ENCODE data around the gene WDR7. TPM values are rescaled to one million over a fixed set of nuclear protein-coding genes. Genes with fewer than 3 reads are reported as not detected.

Gene WDR7
- total RNA-seq, 1 experiment from 2014 or later = 11.5 TPM

DNA sequence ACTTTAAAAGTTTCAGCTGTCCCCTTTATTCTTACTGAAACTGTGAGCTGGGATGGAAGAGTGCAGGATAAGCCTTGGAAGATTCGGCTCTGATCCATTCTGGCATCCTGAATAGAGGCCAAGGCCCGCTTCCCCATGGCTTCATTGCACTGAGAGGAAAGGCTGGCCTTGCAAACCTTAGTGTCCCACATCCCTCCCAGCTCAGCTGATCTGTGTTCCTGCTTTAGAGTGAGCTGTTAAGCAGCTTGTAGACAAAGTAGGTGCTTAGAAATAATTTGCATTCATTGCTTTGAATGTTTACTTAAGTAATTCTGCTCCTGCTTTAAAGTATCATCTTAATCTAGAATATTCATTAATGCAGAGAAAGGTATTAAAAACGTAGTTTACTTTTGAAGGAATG, 326.1 kb downstream of the WDR7 start:
- Histone ChIP-seq H2AFZ (ENCODE audit: low read depth, low read length, poor library complexity, severe bottlenecking) (no peak overlapping the region), H3K27ac (ENCODE audit: low read depth, low read length) (no peak overlapping the region), H3K4me2 (ENCODE audit: low read length) (no peak overlapping the region), H3K36me3 (ENCODE audit: control insufficient read depth in 1 of 2, insufficient read depth in 2 of 2, low read length in 2 of 2) (no peaks in the 10 kb centered on the region), H3K9ac (ENCODE audit: low read length) (no peak overlapping the region), H3K4me3 (replicated peaks in 1 of 2; ENCODE audit: low read depth in 1 of 2, low read length in 2 of 2) (no peak overlapping the region), H3K9me2 (ENCODE audit: insufficient read depth) (no peaks in the 10 kb centered on the region), H3K9me3 (ENCODE audit: control insufficient read depth in 1 of 2, insufficient read depth in 1 of 2, low read depth in 1 of 2, low read length in 2 of 2) (no peaks in the 10 kb centered on the region), H3K27me3 (ENCODE audit: insufficient read depth, low read length) (no peaks in the 10 kb centered on the region), H3K4me1 (ENCODE audit: control insufficient read depth in 1 of 2, insufficient read depth in 2 of 2, low read length in 2 of 2) (no peaks in the 10 kb centered on the region), H3K79me2 (ENCODE audit: insufficient read depth, low read length) (no peaks in the 10 kb centered on the region), H4K20me1 (ENCODE audit: insufficient read depth) (no peaks in the 10 kb centered on the region)
- intact Hi-C loops (cut with micrococcal nuclease) = no loop called here
- DNase-seq (ENCODE audit: low read depth, low spot score) (no peak), ATAC-seq (no peak)
- ChIA-PET RAD21 (ENCODE audit: low non-redundant PET in 1 of 2, low total read pairs in 2 of 2, uncharacterized antibody in 2 of 2, unreplicated experiment in 2 of 2) (no interaction called here), CTCF (no interaction called here), POLR2A (no interaction called here)
- no TSS peak for BruUV-seq (replicated peaks)
- TF ChIP-seq, protein P1, sequence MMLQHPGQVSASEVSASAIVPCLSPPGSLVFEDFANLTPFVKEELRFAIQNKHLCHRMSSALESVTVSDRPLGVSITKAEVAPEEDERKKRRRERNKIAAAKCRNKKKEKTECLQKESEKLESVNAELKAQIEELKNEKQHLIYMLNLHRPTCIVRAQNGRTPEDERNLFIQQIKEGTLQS (IDR thresholded peaks at IDR 0.05) = no peak
- TF ChIP-seq RAD21 (IDR thresholded peaks at IDR 0.05; ENCODE audit: low read depth) = no peak
- TF ChIP-seq TCF7L2 (IDR thresholded peaks at IDR 0.05; ENCODE audit: borderline replicate concordance, extremely low read depth, insufficient read depth, insufficient read length) = no peak
- no peak for TF ChIP-seq EGR1 (IDR thresholded peaks at IDR 0.05; ENCODE audit: low read depth)
- TF ChIP-seq, protein P2, sequence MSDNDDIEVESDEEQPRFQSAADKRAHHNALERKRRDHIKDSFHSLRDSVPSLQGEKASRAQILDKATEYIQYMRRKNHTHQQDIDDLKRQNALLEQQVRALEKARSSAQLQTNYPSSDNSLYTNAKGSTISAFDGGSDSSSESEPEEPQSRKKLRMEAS (IDR thresholded peaks at IDR 0.05) = no peak
- TF ChIP-seq EZH2 (IDR thresholded peaks at IDR 0.05) = no peak
- TF ChIP-seq YY1 (IDR thresholded peaks at IDR 0.05; ENCODE audit: extremely low read depth, insufficient replicate concordance, low read depth, low read length) = no peak
- TF ChIP-seq ELF1 (IDR thresholded peaks at IDR 0.05; ENCODE audit: borderline replicate concordance, low read depth) = no peak
- no peak for TF ChIP-seq CEBPB (IDR thresholded peaks at IDR 0.05; ENCODE audit: low read depth)
- TF ChIP-seq ZFX (IDR thresholded peaks at IDR 0.05) = no peak
- TF ChIP-seq ZNF274 (IDR thresholded peaks at IDR 0.05; ENCODE audit: low read depth, low read length) = no peak

DNA sequence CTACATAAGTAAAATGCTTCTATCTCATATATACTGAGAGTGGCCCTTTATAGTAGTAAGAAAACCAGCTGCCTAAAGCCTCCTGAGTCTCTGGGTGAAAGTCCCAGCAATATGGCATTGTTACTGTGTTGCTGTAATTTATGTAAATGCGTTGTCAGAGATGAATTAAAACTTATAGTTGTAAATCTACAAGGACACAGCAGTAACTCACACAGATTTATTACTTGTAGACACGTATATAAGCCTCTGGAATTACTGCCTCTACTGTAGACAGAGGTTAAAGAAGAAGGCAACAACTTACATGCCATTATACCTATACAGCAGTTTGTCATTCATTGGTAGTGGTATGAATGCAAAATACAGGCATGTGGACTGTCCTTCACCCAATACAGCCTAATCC, 326.6 kb downstream of the WDR7 start:
- DNase-seq (ENCODE audit: low read depth, low spot score) (no peak), ATAC-seq (no peak)
- Histone ChIP-seq H3K9me2 (ENCODE audit: insufficient read depth) (no peaks in the 10 kb centered on the region), H3K4me3 (replicated peaks in 1 of 2; ENCODE audit: low read depth in 1 of 2, low read length in 2 of 2) (no peak overlapping the region), H3K4me1 (ENCODE audit: control insufficient read depth in 1 of 2, insufficient read depth in 2 of 2, low read length in 2 of 2) (no peaks in the 10 kb centered on the region), H3K27me3 (ENCODE audit: insufficient read depth, low read length) (no peaks in the 10 kb centered on the region), H4K20me1 (ENCODE audit: insufficient read depth) (no peaks in the 10 kb centered on the region), H3K4me2 (ENCODE audit: low read length) (no peak overlapping the region), H3K9ac (ENCODE audit: low read length) (no peak overlapping the region), H3K9me3 (ENCODE audit: control insufficient read depth in 1 of 2, insufficient read depth in 1 of 2, low read depth in 1 of 2, low read length in 2 of 2) (no peaks in the 10 kb centered on the region), H3K27ac (ENCODE audit: low read depth, low read length) (no peak overlapping the region), H3K36me3 (ENCODE audit: control insufficient read depth in 1 of 2, insufficient read depth in 2 of 2, low read length in 2 of 2) (no peaks in the 10 kb centered on the region), H2AFZ (ENCODE audit: low read depth, low read length, poor library complexity, severe bottlenecking) (no peak overlapping the region), H3K79me2 (ENCODE audit: insufficient read depth, low read length) (no peaks in the 10 kb centered on the region)
- intact Hi-C loops (cut with micrococcal nuclease) = no loop called here
- BruUV-seq (replicated peaks) = no TSS peak
- CTCF ChIA-PET = no interaction called here
- POLR2A ChIA-PET = no interaction called here
- RAD21 ChIA-PET (ENCODE audit: low non-redundant PET in 1 of 2, low total read pairs in 2 of 2, uncharacterized antibody in 2 of 2, unreplicated experiment in 2 of 2) = no interaction called here
- TF ChIP-seq SP1 (IDR thresholded peaks at IDR 0.05; ENCODE audit: low read depth) = no peak
- TF ChIP-seq, protein P2 (IDR thresholded peaks at IDR 0.05) = no peak
- TF ChIP-seq CBX3 (IDR thresholded peaks at IDR 0.05; ENCODE audit: low read depth) = no peak
- TF ChIP-seq RAD21 (IDR thresholded peaks at IDR 0.05; ENCODE audit: low read depth) = no peak
- TF ChIP-seq TCF7L2 (IDR thresholded peaks at IDR 0.05; ENCODE audit: borderline replicate concordance, extremely low read depth, insufficient read depth, insufficient read length) = no peak
- TF ChIP-seq, protein P3, sequence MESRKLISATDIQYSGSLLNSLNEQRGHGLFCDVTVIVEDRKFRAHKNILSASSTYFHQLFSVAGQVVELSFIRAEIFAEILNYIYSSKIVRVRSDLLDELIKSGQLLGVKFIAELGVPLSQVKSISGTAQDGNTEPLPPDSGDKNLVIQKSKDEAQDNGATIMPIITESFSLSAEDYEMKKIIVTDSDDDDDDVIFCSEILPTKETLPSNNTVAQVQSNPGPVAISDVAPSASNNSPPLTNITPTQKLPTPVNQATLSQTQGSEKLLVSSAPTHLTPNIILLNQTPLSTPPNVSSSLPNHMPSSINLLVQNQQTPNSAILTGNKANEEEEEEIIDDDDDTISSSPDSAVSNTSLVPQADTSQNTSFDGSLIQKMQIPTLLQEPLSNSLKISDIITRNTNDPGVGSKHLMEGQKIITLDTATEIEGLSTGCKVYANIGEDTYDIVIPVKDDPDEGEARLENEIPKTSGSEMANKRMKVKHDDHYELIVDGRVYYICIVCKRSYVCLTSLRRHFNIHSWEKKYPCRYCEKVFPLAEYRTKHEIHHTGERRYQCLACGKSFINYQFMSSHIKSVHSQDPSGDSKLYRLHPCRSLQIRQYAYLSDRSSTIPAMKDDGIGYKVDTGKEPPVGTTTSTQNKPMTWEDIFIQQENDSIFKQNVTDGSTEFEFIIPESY (IDR thresholded peaks at IDR 0.05; ENCODE audit: extremely low read depth, insufficient replicate concordance, low read length) = no peak
- no peak for TF ChIP-seq FOSL1 (IDR thresholded peaks at IDR 0.05; ENCODE audit: low read depth)
- TF ChIP-seq ZFX (IDR thresholded peaks at IDR 0.05) = no peak
- TF ChIP-seq EZH2phosphoT487 (IDR thresholded peaks at IDR 0.05; ENCODE audit: borderline replicate concordance) = no peak
- TF ChIP-seq POLR2A (IDR thresholded peaks at IDR 0.05; ENCODE audit: borderline replicate concordance, extremely low read depth, insufficient read depth, insufficient read length) = no peak
- no peak for TF ChIP-seq ELF1 (IDR thresholded peaks at IDR 0.05; ENCODE audit: borderline replicate concordance, low read depth)
- no peak for TF ChIP-seq EGR1 (IDR thresholded peaks at IDR 0.05; ENCODE audit: low read depth)
- no peak for TF ChIP-seq SIN3A (IDR thresholded peaks at IDR 0.05; ENCODE audit: low read depth)
- TF ChIP-seq ZNF274 (IDR thresholded peaks at IDR 0.05; ENCODE audit: low read depth, low read length) = no peak
